LNCaP clone FGC (cell line): ENCODE results near the gene PEX12.
"Not testable (repeated sequence)": the region's sequence is repeated elsewhere in the genome, so short reads cannot be mapped to it uniquely, and the experiment has no call there.

Experiments used
- DNase-seq: peaks from one replicate; pipeline ENCODE4 v3.0.0-alpha.2; 2011; ENCODE audit warnings: low read depth
- H3K4me3 ChIP-seq: 2 replicates; pipeline ENCODE4 v1.5.1; 2011; ENCODE audit warnings: mild to moderate bottlenecking, low read depth, low read length, control low read depth
- CTCF ChIP-seq: IDR thresholded peaks from 2 replicates; pipeline ENCODE4 v1.5.1; 2012; ENCODE audit warnings: mild to moderate bottlenecking; ENCODE audit not compliant: control insufficient read depth, insufficient read depth; ENCODE audit errors: extremely low read depth

PEX12 gene

GRCh38 chr17:35529866-35530265 is 48.5 kb downstream of the PEX12 start:
- no peak for DNase-seq
- no peak overlapping the region for H3K4me3 ChIP-seq
- TF ChIP-seq CTCF: no peak

GRCh38 chr17:35529326-35529725 is 49.0 kb downstream of the PEX12 start:
- not testable (repeated sequence) for H3K4me3 ChIP-seq, DNase-seq
